ENCODE data around the gene GRAMD1A.
"Not testable (repeated sequence)": the region's sequence is repeated elsewhere in the genome, so short reads cannot be mapped to it uniquely, and the experiment has no call there.

DNA sequence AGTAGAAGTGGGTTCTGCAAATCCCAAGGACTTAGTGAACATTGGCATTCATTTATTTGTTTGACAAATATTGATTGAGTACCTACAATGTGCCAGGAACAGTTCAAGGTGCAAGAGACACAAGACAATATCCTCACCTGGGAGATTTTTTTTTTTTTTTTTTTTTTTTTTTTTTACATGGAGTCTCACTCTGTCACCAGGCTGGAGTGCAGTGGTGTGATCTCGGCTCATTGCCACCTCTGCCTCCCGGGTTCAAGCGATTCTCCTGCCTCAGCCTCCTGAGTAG, 28.4 kb downstream of the GRAMD1A start:
- not testable (repeated sequence) for TF ChIP-seq SMC3 (conservative IDR thresholded peaks at IDR 0.05; ENCODE audit: poor library complexity); CTCF (IDR thresholded peaks at IDR 0.05; ENCODE audit: poor library complexity, severe bottlenecking); EZH2 (IDR thresholded peaks at IDR 0.05; ENCODE audit: borderline replicate concordance, insufficient read depth, low read length, poor library complexity, severe bottlenecking); POLR2AphosphoS5 (IDR thresholded peaks at IDR 0.05); TAF1 (IDR thresholded peaks at IDR 0.05; ENCODE audit: low read depth); EP300 (conservative IDR thresholded peaks at IDR 0.05; ENCODE audit: poor library complexity, severe bottlenecking)

All from neural cell (in vitro differentiated cells).